GM23338 (cell line): ENCODE results near the gene CDK13. TPM values are rescaled to one million over a fixed set of nuclear protein-coding genes. Genes with fewer than 3 reads are reported as not detected.
A peak's percentile ranks its signal among the peaks of the same experiment; 100 is the strongest.

Source experiments
- ATAC-seq: fragments of 200-7000 bp; cut with Tn5 transposase; 3 replicates; pipeline ENCODE4 v1.9.1; 2020
- DNase-seq: peaks from one replicate; pipeline ENCODE4 v3.0.0-alpha.2; 2015; ENCODE audit warnings: low spot score
- H2AFZ ChIP-seq: fragments of 200-600 bp; sonication (generic); 2 replicates; pipeline ENCODE4 v1.8.0; 2016; ENCODE audit warnings: antibody characterized with exemption, mild to moderate bottlenecking, moderate library complexity
- H3F3A ChIP-seq: fragments of 200-600 bp; sonication (generic); replicated peaks from 2 replicates; pipeline ENCODE4 v1.8.0; 2017; ENCODE audit warnings: antibody characterized with exemption, mixed run types, low read depth
- H3K27ac ChIP-seq: fragments of 200-600 bp; sonication (generic); 2 replicates; pipeline ENCODE4 v1.6.1; 2016; ENCODE audit warnings: low read depth
- H3K27me3 ChIP-seq: fragments of 200-600 bp; sonication (generic); 2 replicates; pipeline ENCODE4 v1.8.0; 2016; ENCODE audit warnings: mild to moderate bottlenecking, mixed run types, moderate library complexity; ENCODE audit not compliant: insufficient read depth
- H3K36me3 ChIP-seq: fragments of 200-600 bp; sonication (generic); 2 replicates; pipeline ENCODE4 v1.8.0; 2016; ENCODE audit warnings: mild to moderate bottlenecking; ENCODE audit not compliant: insufficient read depth
- H3K4me1 ChIP-seq: fragments of 200-600 bp; sonication (generic); 2 replicates; pipeline ENCODE4 v1.8.0; 2016; ENCODE audit warnings: mild to moderate bottlenecking, moderate library complexity; ENCODE audit not compliant: insufficient read depth
- H3K4me2 ChIP-seq: fragments of 200-600 bp; sonication (generic); 2 replicates; pipeline ENCODE4 v1.7.1; 2017; ENCODE audit warnings: mixed run types
- H3K4me3 ChIP-seq: fragments of 200-600 bp; sonication (generic); 2 replicates; pipeline ENCODE4 v1.6.1; 2016; ENCODE audit warnings: mixed run types
- H3K79me2 ChIP-seq: fragments of 200-600 bp; sonication (generic); replicated peaks from 2 replicates; pipeline ENCODE4 v1.8.0; 2017; ENCODE audit warnings: mild to moderate bottlenecking; ENCODE audit not compliant: insufficient read depth
- H3K9me2 ChIP-seq: fragments of 200-600 bp; sonication (generic); 2 replicates; pipeline ENCODE4 v1.8.0; 2017; ENCODE audit not compliant: insufficient read depth
- H4K20me1 ChIP-seq: fragments of 200-600 bp; sonication (generic); replicated peaks from 2 replicates; pipeline ENCODE4 v1.8.0; 2017; ENCODE audit warnings: mild to moderate bottlenecking; ENCODE audit not compliant: insufficient read depth
- H3K27ac Mint-ChIP-seq: 2 replicates; pipeline ENCODE4 v1.8.0; 2020; ENCODE audit warnings: inconsistent platforms, mild to moderate bottlenecking, moderate library complexity, mixed read lengths
- H3K27me3 Mint-ChIP-seq: 3 replicates; pipeline ENCODE4 v1.8.0; 2022; ENCODE audit warnings: low read depth, mild to moderate bottlenecking, moderate library complexity, mixed read lengths, inconsistent platforms; ENCODE audit not compliant: insufficient read depth, poor library complexity
- H3K36me3 Mint-ChIP-seq: 3 replicates; pipeline ENCODE4 v1.8.0; 2021; ENCODE audit warnings: low read depth, mild to moderate bottlenecking, inconsistent platforms, moderate library complexity, mixed read lengths
- H3K4me1 Mint-ChIP-seq: 3 replicates; pipeline ENCODE4 v1.8.0; 2020; ENCODE audit warnings: mild to moderate bottlenecking, inconsistent platforms, mixed read lengths
- H3K4me3 Mint-ChIP-seq: 3 replicates; pipeline ENCODE4 v1.8.0; 2021; ENCODE audit warnings: moderate library complexity, mild to moderate bottlenecking, inconsistent platforms, mixed read lengths
- H3K9me3 Mint-ChIP-seq: 3 replicates; pipeline ENCODE4 v1.8.0; 2020; ENCODE audit warnings: moderate library complexity, mild to moderate bottlenecking, inconsistent platforms, mixed read lengths
- EZH2 ChIP-seq: fragments of 200-600 bp; sonication (generic); IDR thresholded peaks from one replicate; pipeline ENCODE4 v1.8.0; 2017; ENCODE audit warnings: antibody characterized with exemption, mild to moderate bottlenecking, low read depth; ENCODE audit not compliant: unreplicated experiment
- EZH2phosphoT487 ChIP-seq: fragments of 200-600 bp; sonication (generic); IDR thresholded peaks from one replicate; pipeline ENCODE4 v1.8.1; 2018; ENCODE audit warnings: antibody characterized with exemption; ENCODE audit not compliant: unreplicated experiment
- ZNF462 ChIP-seq: fragments of 250-450 bp; sonication (Bioruptor Pico); IDR thresholded peaks from 2 replicates; pipeline ENCODE4 v1.5.0; 2020; ENCODE audit warnings: mild to moderate bottlenecking, moderate library complexity
- polyA plus RNA-seq: library from polyadenylated mRNA; unstranded; fragments of >200 nt; fragmentation: Nextera tagmentation; extraction: Ambion mirVana; gene quantifications from 2 replicates; pipeline ENCODE4 v1.2.1, GENCODE V29; 2016
- total RNA-seq: library from RNA; depleted of rRNA; stranded (reverse); fragments of >200 nt; shearing (Covaris generic); gene quantifications from 2 replicates; pipeline ENCODE4 v1.2.3, GENCODE V29; 2014
- TF ChIP-seq, protein P1 (sequence below): IDR thresholded peaks from 2 replicates; pipeline ENCODE4 v1.6.1; 2016; ENCODE audit warnings: antibody characterized with exemption
- TF ChIP-seq, protein P2 (sequence below), 2 experiments: fragments of 200-600 bp in 1 of 2; sonication (generic) in 1 of 2; conservative IDR thresholded peaks; 2 replicates each; pipeline versions ENCODE4 v1.5.1 to v1.6.1; 2016 to 2017; ENCODE audit warnings: antibody characterized with exemption in 2 of 2, low read depth in 2 of 2, mild to moderate bottlenecking in 2 of 2, moderate library complexity in 1 of 2

CDK13 gene
- total and polyA plus RNA-seq, 2 experiments from 2014 or later: 39.4 to 80.2 TPM

DNA sequence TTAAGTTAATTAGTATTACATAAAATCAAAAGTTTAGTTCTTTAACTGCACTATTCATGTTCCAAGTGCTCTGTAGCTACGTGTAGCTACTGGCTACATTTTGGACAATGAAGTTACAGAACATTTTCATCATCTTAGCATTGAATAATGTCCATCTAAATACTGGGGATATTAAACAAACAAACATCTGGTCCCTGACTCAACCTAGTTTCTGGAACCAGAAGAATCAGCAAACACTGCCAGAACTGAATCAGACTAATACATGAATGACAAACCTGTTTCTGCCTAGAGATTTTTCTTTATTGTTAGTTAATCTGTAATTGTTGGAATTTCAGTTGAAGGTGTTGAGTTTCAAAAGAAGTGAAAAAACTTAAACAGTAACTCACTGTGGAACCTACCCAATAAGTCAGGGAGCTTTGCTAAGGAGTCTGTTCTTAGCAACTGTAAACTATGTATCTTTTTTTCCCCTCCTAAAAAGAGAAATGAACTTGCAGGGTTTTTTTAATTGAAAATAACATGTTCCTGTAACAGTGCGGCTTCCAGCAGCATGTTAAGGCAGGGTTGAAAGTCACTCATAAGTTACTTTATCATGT, 58.3 kb downstream of the CDK13 start:
- H3K27me3 Mint-ChIP-seq: peaks cover 4% of the 10 kb centered on the region
- no peaks in the 10 kb centered on the region for H3F3A ChIP-seq

DNA sequence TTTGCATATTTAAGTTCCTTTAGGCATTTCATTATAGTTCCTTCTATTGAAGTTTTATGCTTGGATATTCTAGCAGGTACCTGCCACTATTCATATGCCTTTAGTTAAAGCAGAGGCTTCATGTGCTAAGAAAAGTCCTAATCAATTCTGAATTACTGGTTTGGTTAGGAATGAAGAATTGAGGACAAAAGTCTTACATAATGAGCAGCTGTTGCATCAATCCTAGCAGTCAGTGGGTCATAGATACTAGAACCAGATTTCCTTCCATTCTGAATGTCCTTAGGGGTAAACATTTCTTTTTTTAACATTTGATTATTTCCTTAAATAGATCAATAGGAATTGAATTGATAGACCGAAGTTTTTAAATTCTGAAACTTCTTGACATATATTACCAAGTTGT, 59.2 kb downstream of the CDK13 start:
- H3K27me3 ChIP-seq: no peaks in the 10 kb centered on the region
- Mint-ChIP-seq H3K4me3 (no peak overlapping the region), H3K4me1 (peaks cover 8% of the 10 kb centered on the region; the same call in 2 of the 3 replicates), H3K27ac (no peak overlapping the region), H3K9me3 (no peaks in the 10 kb centered on the region), H3K27me3 (peaks cover 4% of the 10 kb centered on the region), H3K36me3 (peaks cover 14% of the 10 kb centered on the region; the same call in 2 of the 3 replicates)
- DNase-seq (no peak), ATAC-seq (no peak)
- H3K79me2 ChIP-seq: no peaks in the 10 kb centered on the region
- H3K36me3 ChIP-seq: 0 out of 2 replicates have a peak, but pooled peaks cover 5% of the 10 kb centered on the region
- no peaks in the 10 kb centered on the region for H3F3A ChIP-seq
- H3K27ac ChIP-seq: no peak overlapping the region
- H4K20me1 ChIP-seq: 0 out of 2 replicates have a peak, but pooled peaks cover 4% of the 10 kb centered on the region
- H2AFZ ChIP-seq: no peak overlapping the region
- no peaks in the 10 kb centered on the region for H3K9me2 ChIP-seq
- H3K4me3 ChIP-seq: no peak overlapping the region
- H3K4me1 ChIP-seq: peaks cover 16% of the 10 kb centered on the region
- no peak for TF ChIP-seq EZH2phosphoT487
- TF ChIP-seq, protein P1, sequence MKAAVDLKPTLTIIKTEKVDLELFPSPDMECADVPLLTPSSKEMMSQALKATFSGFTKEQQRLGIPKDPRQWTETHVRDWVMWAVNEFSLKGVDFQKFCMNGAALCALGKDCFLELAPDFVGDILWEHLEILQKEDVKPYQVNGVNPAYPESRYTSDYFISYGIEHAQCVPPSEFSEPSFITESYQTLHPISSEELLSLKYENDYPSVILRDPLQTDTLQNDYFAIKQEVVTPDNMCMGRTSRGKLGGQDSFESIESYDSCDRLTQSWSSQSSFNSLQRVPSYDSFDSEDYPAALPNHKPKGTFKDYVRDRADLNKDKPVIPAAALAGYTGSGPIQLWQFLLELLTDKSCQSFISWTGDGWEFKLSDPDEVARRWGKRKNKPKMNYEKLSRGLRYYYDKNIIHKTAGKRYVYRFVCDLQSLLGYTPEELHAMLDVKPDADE: no peak
- TF ChIP-seq ZNF462 (CRISPR knock-in tag): no peak
- H3K4me2 ChIP-seq: no peak overlapping the region

More for the DNA sequence above, 58.3 kb downstream of the CDK13 start:
- H3K4me3 ChIP-seq: no peak overlapping the region
- DNase-seq: no peak
- H3K79me2 ChIP-seq: no peaks in the 10 kb centered on the region
- Mint-ChIP-seq H3K27ac (no peak overlapping the region), H3K4me3 (no peak overlapping the region), H3K4me1 (peaks cover 8% of the 10 kb centered on the region; the same call in 2 of the 3 replicates), H3K36me3 (peaks cover 14% of the 10 kb centered on the region; the same call in 2 of the 3 replicates), H3K9me3 (no peaks in the 10 kb centered on the region)
- H3K9me2 ChIP-seq: no peaks in the 10 kb centered on the region
- no peak for ATAC-seq
- peaks cover 16% of the 10 kb centered on the region for H3K4me1 ChIP-seq
- no peak overlapping the region for H2AFZ ChIP-seq
- no peaks in the 10 kb centered on the region for H3K27me3 ChIP-seq
- 0 out of 2 replicates have a peak, but pooled peaks cover 4% of the 10 kb centered on the region for H4K20me1 ChIP-seq
- no peak overlapping the region for H3K27ac ChIP-seq
- H3K4me2 ChIP-seq: peak overlapping the region; percentile 41
- TF ChIP-seq EZH2: no peak
- TF ChIP-seq, protein P2, sequence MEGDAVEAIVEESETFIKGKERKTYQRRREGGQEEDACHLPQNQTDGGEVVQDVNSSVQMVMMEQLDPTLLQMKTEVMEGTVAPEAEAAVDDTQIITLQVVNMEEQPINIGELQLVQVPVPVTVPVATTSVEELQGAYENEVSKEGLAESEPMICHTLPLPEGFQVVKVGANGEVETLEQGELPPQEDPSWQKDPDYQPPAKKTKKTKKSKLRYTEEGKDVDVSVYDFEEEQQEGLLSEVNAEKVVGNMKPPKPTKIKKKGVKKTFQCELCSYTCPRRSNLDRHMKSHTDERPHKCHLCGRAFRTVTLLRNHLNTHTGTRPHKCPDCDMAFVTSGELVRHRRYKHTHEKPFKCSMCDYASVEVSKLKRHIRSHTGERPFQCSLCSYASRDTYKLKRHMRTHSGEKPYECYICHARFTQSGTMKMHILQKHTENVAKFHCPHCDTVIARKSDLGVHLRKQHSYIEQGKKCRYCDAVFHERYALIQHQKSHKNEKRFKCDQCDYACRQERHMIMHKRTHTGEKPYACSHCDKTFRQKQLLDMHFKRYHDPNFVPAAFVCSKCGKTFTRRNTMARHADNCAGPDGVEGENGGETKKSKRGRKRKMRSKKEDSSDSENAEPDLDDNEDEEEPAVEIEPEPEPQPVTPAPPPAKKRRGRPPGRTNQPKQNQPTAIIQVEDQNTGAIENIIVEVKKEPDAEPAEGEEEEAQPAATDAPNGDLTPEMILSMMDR (conservative IDR thresholded peaks at IDR 0.05; ENCODE audit: low read depth in 2 of 2): no peak
- 0 out of 2 replicates have a peak, but pooled peaks cover 5% of the 10 kb centered on the region for H3K36me3 ChIP-seq
